HG02840 (cell line): Measurements from ENCODE around the gene MYL12A.
A peak's percentile ranks its signal among the peaks of the same experiment; 100 is the strongest.

Source experiments
- ATAC-seq: cut with Tn5 transposase; IDR thresholded peaks from one replicate; pipeline ENCODE4 v1.9.1; 2021; ENCODE audit warnings: mild to moderate bottlenecking, moderate library complexity, moderate number of reproducible peaks; ENCODE audit not compliant: unreplicated experiment, low FRiP score

Gene MYL12A

DNA sequence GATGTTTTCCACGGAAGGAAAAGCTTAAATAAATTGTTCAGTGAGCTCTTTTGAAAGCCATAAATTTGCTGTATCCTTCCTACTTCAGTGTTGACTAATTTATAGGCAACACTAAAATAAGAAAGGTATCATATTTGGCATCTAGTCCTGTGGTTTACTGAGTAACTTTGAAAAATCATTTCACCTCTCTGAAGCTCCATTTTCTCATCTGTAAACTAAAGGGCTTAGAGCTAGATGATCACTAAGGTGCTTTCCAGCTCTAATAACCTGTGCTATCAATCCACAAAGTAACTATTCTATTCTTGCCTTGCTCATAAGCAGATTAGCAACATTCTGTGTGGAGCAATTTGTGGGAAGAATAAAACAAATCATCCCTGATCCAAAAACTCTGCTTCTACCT, 24.2 kb upstream of the MYL12A start:
- ATAC-seq: no peak

DNA sequence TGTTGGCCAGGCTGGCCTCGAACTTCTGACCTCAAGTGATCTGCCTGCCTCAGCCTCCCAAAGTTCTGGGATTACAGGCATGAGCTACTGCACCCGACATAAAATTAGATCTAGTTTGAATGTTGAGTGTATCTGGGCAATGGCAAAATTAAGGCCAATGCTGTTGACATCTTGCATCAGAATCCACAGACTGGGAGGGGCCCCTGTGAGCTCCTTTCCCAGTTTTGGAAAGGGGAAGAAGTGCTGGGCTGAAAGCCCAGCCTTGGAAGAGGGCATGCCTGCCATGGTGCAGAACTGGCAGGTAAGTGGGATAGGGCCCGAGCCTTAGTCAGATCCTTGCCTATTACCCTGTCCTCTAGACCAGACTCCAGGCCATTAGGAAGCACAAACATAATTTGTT, 23.4 kb upstream of the MYL12A start:
- ATAC-seq: no peak

DNA sequence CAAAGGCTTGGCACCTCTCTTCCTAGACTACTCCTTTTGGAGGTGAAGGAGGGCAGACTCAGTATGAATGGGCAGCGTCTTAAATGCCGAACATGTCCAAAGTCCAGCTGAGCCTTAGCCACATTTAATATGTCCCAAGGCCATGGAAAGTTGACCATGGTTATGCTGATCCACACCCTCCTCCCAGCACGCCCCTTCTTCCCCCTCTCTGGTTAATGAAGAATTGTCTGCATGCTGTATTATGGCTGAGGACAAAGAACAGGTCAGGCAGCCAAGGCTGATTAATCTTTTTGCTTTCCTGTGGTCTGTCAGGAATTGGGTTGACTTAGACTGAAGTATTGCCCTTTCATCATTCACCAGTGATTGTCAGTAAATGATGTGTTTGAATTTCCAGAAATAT, 22.0 kb upstream of the MYL12A start:
- no peak for ATAC-seq

DNA sequence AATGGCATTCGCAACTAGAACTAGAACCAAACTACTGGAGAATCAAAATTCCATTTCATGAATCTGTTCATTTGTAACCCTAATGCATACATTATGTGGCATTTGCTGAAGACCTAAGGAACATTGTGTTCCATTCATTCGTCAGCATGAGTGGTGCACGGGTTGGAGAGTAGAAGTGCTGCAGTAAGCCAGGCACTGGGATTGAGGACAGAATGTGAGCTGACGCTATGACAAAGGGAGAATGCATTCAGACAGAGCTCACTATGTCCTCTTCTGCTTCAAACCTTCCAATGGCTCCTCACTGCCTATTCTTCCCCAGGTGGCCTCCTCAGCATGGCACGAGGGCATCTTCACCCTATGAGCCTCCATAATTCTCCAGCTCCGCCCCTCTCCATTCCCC, 21.6 kb upstream of the MYL12A start:
- ATAC-seq: no peak

DNA sequence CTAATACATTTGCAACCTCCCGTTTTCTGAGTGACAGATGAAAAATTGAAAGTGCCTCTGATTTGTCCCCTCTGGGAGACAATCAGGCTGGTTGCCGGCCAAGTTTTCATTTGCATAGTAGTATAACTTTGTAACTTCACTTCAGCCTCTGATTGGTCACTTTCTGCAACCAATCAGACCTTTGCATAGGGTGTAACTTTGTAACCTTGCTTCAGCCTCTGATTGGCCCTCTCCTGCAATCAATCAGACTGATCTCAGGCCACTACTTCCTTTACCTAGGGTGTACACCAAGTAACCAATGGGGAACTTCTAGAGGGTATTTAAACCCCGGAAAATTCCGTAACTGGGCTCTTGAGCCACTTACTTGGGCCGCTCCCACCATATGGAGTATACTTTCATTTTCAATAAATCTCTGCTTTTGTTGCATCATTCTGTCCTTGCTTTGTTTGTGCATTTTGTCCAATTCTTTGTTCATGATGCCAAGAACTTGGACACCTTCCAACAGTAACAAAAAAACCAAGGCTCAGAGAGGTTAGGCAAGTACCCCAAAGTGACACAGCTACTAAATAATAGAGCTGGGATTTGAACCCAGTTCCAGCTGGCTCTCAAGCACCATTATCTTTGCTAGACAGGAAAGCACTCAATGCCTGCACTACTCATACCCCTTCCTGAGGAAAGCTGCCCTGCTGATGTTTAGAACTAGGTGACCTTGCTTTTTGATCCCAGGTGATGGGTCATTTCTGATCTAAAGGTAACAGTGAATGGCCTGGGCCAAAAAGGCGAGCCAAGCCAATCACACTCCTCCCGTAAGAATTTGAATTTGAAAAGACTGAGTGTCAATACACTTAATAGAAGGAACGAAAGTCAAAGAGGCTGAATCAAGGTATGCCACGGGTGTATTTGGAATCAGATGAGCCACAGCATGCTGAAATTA, 16.9 kb upstream of the MYL12A start:
- ATAC-seq: no peak

DNA sequence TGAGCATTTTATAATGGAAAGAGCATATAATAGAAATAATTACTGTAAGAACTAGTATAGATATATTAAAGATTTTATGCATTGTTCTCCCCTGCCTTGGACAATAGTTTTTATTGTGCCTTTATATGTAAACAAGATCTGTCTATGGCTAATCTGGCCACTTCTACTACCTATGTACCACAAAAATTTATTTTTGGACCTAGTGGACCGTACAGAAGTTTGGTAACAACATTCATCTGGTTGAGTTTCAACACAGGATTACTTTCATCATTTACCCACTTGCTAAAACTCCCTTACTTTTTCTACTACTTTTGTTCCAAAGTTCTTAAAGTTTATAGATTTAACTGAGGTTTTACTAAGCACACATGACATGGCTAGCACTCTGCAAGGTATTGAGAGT, 14.6 kb upstream of the MYL12A start:
- no peak for ATAC-seq

DNA sequence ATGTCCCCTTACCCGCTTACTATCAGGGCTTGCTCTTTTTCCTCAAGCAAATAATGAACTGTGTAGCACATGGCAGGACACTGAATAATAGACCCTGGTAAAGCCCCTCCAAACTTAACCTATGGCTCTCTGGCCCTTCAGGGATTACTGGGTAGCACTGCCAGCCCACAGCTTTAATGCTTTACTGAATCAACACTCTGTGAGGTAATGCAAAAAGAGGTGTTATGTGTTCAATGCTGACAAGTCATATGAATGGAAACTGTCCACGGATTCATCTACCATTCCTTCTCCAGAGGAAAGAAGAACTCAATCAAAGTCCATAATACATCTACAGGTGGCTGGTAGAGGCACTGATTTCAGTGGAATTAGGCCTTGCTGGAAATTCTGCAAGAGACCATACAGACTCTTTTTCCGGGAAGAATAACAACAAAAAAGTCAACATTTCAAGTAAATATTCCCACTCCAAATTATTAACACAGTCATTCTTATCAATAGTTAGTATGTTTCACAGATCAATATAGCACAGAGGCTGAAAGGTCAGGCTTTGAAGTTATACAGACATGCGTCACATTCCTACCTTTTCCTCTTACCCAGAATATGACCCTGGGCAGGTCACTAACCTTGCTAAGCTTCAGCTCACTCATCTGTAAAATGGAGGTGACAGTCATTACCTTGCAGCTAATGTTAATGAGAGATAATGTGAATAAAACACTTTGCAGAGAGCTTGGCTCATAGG, 14.0 kb upstream of the MYL12A start:
- ATAC-seq: no peak

DNA sequence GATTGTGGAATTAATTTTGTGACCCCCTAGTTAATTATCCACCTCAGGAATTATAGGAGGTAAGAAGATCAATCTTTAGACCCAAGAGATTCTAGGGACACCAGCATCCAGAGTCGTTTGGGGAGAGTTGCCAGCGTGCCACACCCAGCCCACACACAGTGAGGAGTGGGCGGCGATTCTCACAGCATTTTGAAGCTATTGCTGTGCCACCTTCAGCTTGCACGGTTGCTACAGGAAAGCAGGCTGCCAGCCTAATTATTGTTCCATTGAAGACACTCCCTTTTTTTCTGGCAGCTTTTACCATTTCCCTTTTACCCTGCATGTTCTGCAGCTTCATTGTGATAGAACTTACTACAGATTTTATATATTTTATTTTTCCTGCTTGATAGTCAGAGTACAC, 13.1 kb upstream of the MYL12A start:
- ATAC-seq: no peak

DNA sequence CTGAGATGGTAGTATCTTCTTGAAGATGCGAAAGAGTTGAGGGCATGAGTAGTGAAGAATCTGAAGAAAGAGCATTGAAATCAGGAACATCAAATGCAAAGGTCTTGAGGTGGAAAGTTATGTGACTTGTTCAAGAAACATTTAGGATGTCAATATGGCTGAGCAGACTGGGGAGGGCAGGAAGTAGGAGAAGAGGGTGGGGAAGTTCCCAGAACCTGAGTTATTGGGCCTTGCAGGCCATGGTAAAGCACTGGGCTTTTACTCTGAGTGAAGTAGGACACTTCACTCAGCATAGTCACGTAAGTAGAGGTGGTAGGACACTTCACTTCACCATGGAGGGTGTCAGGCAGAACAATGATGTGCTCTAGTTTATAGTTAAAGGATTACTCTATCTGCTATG, 11.8 kb upstream of the MYL12A start:
- no peak for ATAC-seq

DNA sequence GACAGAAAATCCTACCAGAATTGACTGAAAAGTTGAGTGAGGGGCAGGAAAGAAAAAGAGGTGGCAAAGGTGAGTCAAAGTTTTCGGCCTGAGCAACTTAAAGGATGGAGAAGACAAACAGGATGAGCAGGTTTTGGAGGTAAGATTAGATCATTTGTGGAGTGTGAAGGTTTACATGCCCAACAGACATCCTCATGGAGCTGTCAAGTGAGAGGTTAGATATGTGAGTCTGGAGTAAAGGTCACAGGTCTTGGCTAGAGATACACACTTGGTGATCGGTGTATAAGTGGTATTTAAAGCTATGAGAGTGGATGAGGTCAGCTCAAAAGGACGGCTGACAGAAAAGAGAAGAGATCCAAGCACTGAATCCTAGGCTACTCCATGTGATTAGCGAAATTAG, 11.1 kb upstream of the MYL12A start:
- no peak for ATAC-seq

DNA sequence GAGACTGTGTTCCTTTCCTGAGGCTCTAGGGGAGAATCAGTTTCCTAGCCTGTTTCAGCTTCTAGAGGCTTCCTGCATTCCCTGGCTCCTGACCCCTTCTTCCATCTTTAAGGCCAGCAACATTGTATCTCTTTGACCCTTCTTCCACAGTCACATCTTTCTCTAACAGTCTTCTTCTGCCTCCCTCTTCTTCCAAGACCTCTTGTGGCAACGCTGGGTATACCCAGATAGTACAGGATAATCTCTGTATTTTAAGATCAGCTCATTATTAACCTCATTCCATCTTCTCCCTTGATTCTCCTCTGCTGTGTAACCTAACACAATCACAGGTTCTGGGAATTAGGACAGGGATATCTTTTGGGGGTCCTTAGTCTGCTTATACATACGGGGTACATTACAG, 8.9 kb upstream of the MYL12A start:
- no peak for ATAC-seq

DNA sequence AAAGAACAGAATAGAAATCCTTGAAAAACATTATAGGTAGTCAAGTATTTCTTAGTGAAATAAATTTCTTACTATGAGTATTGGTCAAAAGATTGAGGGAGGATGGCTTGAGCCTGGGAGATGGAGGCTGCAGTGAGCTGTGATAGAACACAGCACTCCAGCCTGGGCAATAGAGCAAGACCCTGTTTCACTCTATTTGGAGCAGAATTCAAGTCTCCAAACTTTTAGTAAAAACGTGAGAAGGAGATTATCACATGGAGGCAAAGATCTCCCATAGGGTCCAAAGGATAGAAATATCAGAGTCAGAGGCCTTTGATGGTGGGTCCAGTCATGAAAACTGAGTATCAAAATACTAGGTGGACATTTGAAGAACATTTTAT, 2.4 kb upstream of the MYL12A start:
- no peak for ATAC-seq

DNA sequence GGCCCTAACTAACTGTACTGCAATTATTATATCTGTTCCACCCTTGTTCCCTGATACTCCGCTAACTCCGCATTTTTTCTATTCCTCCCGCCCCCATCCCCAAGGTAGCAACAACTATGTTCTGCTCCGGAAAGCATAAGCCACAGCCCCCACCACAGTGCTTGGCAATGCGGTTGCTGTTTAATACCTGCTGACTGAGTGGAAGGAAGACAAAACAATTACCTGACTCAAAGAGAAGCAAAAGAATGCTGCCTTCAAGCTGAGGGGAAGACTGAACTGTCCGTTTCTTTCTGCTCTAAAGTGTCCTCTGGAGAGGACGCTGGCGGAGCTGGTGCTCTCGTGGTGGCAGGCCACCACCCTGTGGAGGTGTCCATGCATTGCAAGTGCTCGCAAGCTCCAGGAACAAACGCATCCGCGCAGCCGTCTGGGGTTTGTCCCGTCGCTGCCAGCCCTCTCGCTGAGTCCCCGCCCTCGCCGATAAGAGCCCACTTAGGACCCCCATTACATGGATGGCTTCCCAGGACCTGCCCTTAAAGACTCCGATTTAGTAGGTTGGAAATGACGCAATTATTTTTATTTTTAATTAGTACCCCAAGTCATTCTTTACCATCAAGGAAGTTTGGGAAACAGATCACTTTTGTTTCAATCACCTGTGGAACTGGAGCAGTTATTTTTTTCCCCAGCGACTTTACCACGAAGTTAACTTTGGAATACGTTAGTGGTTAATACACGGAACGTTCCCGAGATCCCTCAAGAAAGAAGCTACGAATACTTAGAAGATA, 1.6 kb upstream of the MYL12A start:
- peak; percentile 38 for ATAC-seq

DNA sequence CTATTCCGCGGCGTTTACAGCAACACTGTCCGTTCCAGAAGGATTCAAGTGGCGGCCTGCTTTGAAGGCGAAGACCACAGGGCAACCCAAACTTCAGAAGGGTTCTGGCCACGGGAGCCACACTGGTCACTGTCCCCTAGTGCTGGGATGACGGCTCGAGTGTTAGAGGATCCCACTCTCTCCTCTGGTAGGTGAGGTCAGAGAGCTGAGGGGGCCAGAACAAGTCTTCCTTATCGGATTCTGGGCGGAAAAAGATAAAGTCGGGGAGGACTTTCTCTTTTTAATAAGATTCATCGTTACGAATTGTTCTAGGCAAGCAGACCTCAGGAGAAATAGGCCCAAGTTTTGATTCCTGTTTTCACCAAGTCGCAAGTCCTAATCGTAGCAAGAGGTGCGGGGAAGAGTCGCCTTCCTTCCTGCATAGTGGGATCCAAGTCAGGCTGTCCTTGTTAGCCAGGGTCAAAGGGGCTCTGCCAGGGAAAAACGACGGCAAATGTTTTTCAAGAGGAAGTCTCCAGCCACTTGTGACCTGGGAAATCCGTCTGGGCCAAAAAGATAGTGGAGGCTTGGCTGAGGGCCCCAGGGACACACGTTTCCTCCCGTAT, 864 bp upstream of the MYL12A start:
- no peak for ATAC-seq

DNA sequence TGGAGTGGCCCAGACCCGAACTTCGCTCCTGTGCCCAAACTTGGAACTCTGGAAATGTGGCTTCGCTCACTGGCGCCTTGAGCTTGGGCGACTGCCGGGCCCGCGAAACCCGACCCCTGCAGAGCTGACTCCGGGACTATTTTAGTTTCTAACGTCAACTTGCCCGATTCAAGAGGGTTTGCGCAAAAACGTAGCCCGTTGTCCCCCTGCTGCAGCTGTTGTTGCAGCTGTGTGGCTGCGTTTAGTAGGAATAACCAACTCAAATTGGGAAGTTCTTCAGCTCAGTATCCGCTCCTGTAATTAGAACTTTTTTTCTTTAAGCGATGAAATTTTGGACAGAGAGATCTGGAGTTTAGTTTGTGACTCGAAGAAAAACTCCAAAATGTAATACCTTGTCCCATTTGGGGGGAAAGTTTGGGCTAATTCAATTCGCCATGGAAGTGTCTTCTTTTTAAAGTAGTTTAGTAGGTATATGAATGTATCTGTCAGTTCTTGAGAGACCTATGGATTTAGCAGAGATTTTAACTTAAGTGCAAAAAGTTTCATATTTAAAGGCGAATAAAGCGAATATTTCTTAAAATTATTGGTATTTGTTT, 559 bp downstream of the MYL12A start:
- no peak for ATAC-seq

DNA sequence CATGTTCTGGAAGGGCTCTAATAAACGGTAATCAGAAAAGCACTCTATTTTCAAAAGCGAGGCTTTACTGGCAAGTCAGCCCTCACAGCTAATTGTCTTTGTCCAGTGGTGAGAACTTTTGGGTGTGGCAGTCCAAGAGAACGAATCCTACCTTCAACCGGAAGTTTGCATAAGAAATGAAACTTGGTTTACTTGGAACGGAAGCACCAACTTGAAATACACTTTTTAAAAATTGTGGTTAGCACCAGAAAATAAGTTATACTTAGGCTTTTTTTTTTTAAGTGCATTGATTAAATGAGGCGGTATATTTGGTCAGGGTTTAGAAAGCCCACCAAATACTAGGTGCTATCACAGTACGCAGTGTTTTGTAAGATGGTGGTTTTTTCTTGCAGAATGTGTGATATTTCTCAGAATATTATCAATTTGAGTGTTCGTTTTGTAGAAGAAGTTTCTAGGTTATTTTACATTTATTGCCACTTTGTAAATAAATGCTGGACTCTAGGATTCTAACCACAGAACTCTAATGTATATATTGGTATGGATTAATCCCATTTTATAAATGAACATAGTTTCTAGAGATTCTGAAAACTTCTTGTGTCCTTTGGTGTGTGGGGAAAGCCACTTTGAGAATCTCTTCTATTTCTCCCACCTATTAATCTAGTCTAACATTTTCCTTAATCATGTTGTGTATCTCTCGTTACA, 1.2 kb downstream of the MYL12A start:
- no peak for ATAC-seq

DNA sequence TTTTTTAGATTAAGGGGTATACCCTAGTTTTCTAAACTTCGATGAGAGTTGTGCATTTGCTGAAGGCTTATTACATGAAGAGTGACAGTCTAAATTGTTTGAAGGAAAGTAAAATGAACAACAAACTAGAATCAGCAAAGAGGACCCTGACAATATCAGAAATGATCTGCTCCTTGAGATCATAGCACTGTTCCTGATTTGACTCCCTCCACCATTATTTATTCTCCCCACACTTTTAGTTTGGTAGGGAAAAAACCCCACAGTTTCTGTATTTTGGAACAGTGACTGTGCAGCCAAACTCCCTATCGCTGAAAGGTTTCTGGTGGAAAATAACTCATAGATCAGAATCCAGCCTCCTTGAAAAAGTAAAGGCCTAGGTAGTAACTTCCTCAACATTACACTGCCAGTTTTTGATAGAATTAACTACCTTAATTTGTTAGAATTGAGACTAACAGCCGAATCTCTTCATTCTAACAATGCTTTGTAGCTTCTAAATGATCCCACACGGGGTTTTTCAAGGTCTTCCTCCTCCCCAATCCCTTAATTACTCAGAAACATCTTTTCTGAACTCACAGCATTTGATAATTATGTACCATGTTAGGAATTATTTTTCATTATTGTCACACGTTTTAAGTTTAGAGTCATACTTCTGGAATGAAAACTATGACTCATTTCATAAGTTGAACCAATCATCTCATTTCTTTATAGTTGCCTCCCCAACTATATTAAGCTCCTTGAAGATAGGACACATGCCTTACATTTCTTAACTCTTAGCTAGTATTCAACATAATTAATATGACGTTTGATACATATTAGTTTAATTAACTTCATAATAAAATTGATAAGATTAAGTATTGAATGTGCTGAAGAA, 2.9 kb downstream of the MYL12A start:
- ATAC-seq: no peak

DNA sequence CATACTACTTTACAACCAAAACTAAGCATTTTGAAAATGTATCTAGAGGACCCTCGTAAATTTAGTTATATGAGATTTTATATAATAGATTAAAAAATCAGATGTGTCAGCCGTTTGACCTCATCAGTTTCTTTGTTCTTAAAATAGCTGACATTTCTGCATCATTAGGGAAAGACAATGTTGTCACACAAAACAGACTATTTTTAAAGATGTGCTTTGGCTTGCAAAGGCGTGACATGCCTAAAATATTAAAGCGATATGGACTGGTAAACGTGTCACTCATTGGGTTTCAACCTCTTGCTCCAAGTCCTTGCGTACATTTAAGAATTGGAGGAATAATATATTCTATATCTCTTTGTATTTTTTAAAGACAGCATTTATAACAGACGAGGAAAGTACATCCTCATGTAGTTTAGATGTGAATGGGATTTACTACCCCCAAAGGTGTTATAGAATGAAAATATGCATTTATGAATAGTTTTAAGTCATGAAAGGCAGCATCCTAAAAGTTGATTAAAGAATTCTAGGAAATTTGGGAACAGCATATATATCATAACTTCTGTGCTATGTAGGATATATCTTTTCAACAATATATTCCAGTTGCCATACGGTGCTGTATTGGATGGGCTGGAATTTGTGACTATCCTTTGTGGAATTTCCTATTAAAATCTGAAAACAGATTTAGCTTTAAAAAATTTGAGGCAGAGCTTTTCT, 3.8 kb downstream of the MYL12A start:
- no peak for ATAC-seq
